SJCRH30 (cell line): ENCODE results near the gene FKBP1B. TPM values are rescaled to one million over a fixed set of nuclear protein-coding genes. Genes with fewer than 3 reads are reported as not detected.
"Not testable (repeated sequence)": the region's sequence is repeated elsewhere in the genome, so short reads cannot be mapped to it uniquely, and the experiment has no call there.

ENCODE experiments used
- DNase-seq, 2 experiments: peaks; one replicate each; pipeline ENCODE4 v3.0.0-alpha.2; 2015 to 2020
- H3K27ac ChIP-seq: fragments of 250-450 bp; sonication (Bioruptor Pico); 2 replicates; pipeline ENCODE4 v1.5.1; 2020; ENCODE audit warnings: mild to moderate bottlenecking, moderate library complexity
- H3K27me3 ChIP-seq: fragments of 250-450 bp; sonication (Bioruptor Pico); 2 replicates; pipeline ENCODE4 v1.5.1; 2020; ENCODE audit warnings: mild to moderate bottlenecking, moderate library complexity
- H3K36me3 ChIP-seq: fragments of 250-450 bp; sonication (Bioruptor Pico); 2 replicates; pipeline ENCODE4 v1.5.1; 2020; ENCODE audit warnings: mild to moderate bottlenecking, moderate library complexity
- H3K4me1 ChIP-seq: fragments of 250-450 bp; sonication (Bioruptor Pico); 2 replicates; pipeline ENCODE4 v1.5.1; 2020; ENCODE audit warnings: mild to moderate bottlenecking, moderate library complexity
- H3K4me3 ChIP-seq: fragments of 250-450 bp; sonication (Bioruptor Pico); 2 replicates; pipeline ENCODE4 v1.5.1; 2020; ENCODE audit warnings: mild to moderate bottlenecking, moderate library complexity
- H3K9me3 ChIP-seq: fragments of 250-450 bp; sonication (Bioruptor Pico); replicated peaks from 2 replicates; pipeline ENCODE4 v1.5.1; 2020; ENCODE audit warnings: mild to moderate bottlenecking, moderate library complexity
- total RNA-seq: library from RNA; depleted of rRNA; stranded (reverse); fragments of >200 nt; shearing (Covaris generic); gene quantifications from 2 replicates; pipeline ENCODE4 v1.2.3, GENCODE V29; 2014

FKBP1B gene
- total RNA-seq, 1 experiment from 2014 or later, result 47.2 TPM

DNA sequence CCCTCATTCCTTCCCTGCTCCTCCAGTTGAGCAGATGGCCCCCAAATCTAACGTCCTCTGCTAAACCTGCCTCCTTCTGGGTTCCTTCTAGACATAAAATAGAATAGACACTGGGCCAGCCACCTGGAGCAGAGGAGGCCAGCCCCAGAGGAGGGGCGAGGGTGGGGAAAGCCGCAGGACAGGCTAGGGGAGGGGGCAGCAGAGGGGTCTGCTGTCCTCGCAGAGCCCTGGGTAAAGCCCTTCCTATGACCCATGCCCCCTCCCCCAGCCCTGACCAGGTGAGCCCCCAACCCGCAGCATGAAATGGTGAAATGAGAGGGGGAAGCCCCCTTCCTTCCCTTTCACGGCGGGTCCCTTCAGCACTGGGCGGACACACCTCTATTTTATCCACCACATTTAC is 31.8 kb upstream of the FKBP1B start:
- Histone ChIP-seq H3K9me3 (no peaks in the 10 kb centered on the region), H3K36me3 (peaks cover 5% of the 10 kb centered on the region; the same call in 1 of the 2 replicates), H3K4me1 (peaks cover 2% of the 10 kb centered on the region; the same call in 1 of the 2 replicates), H3K27ac (no peak overlapping the region), H3K27me3 (no peaks in the 10 kb centered on the region), H3K4me3 (no peak overlapping the region)
- no peak for DNase-seq

- DNase-seq, result no peak
- H3K36me3 ChIP-seq, result peaks cover 10% of the 10 kb centered on the region; the same call in 1 of the 2 replicates
- H3K27me3 ChIP-seq, result no peaks in the 10 kb centered on the region
- H3K4me3 ChIP-seq, result no peak overlapping the region
- peaks cover 2% of the 10 kb centered on the region; the same call in 1 of the 2 replicates for H3K4me1 ChIP-seq
- no peak overlapping the region for H3K27ac ChIP-seq
- H3K9me3 ChIP-seq, result no peaks in the 10 kb centered on the region
Observed at GRCh38 chr2:24018241-24018640, 31.3 kb upstream of the FKBP1B start.

DNA sequence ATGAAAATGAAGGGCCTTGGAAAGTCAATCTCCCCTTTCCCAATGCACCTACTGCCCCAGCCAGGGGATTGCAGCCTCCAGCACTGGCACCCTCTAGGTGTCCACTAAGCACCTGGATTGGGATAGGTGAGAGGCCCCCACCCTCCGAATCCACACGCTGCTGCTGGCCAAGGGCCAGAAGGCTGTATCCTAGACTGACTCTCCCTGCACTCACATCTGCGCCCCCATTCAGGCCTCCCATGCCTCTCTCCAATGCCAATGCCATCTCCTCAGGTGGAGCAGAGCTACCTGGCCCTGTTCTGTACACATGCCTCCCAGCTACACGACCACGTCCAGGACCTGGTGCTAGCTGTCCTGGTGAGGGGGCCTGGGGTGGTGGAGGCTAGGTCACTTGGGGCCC is 29.8 kb upstream of the FKBP1B start:
- Histone ChIP-seq H3K27ac (no peak overlapping the region), H3K9me3 (no peaks in the 10 kb centered on the region), H3K4me3 (no peak overlapping the region), H3K4me1 (peaks cover 2% of the 10 kb centered on the region; the same call in 1 of the 2 replicates), H3K27me3 (no peaks in the 10 kb centered on the region), H3K36me3 (peaks cover 12% of the 10 kb centered on the region; the same call in 1 of the 2 replicates)
- no peak for DNase-seq

DNA sequence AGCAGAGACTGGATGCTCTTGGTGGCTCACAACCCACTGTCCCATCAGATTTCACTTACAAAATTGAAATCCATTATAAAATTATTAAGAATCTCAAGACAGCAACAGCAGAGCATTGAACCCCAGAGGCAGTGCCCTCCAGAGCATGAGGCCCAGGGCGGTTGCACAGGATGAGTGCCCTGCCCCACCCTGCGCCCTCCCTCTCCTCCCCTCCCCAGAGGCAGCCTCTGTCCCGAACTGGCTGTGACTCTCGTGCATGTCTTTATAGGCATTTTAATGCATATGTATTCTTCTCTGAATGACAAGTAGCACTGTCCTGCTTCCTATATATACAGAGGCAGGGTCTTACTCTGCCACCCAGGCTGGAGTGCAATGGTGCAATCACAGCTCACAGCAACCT is 29.3 kb upstream of the FKBP1B start:
- Histone ChIP-seq H3K27me3 (no peaks in the 10 kb centered on the region), H3K9me3 (no peaks in the 10 kb centered on the region), H3K36me3 (peaks cover 12% of the 10 kb centered on the region; the same call in 1 of the 2 replicates), H3K27ac (no peak overlapping the region), H3K4me1 (peaks cover 2% of the 10 kb centered on the region; the same call in 1 of the 2 replicates), H3K4me3 (no peak overlapping the region)
- DNase-seq, result no peak

DNA sequence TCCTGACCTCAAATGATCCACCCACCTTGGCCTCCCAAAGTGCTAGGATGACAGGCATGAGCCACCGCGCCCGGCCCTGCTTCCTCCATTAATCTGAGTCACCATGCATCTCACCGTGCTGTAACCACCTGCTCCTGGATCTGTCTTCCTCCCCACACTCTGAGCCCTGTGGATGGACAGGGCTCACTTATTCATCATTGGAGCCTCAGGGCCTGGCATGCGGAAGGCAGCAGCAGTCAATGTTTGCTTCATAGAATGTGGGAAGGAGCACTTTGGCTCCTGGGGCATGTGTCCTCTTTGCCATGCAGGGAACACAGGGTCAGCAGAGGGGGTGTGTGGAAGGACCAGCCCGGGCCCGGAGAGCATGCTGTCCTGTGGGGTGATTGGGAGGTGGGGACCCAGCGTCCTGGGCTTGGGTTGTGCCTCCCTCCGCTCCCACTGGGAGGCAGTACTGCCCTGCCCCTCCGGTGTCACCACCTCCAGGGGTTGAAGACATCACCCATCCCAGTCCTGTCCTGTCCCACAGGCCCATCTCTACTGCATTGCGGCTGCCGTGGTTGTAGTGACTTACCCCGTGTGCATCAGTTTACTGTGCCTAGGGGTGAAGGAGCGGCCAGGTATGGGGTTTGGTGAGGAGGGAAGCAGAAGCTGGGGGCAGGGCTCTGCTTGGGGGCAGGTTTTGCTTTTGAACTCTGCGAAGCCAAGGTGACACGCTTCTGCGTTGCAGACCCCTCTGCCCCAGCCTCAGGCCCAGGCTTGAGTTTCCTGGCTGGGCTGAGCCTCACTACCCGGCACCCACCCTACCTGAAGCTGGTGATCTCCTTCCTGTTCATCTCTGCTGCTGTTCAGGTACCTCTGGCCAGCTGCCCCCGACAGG is 28.2 kb upstream of the FKBP1B start:
- no peaks in the 10 kb centered on the region for H3K9me3 ChIP-seq
- no peak overlapping the region for H3K4me3 ChIP-seq
- H3K36me3 ChIP-seq, result peaks cover 14% of the 10 kb centered on the region
- DNase-seq, result peak; percentile 44 to 59
- H3K27me3 ChIP-seq, result no peaks in the 10 kb centered on the region
- H3K27ac ChIP-seq, result no peak overlapping the region
- H3K4me1 ChIP-seq, result no peaks in the 10 kb centered on the region

- no peak overlapping the region for H3K27ac ChIP-seq
- H3K4me1 ChIP-seq, result no peaks in the 10 kb centered on the region
- no peak overlapping the region for H3K4me3 ChIP-seq
- no peak for DNase-seq
- no peaks in the 10 kb centered on the region for H3K9me3 ChIP-seq
- H3K36me3 ChIP-seq, result peaks cover 22% of the 10 kb centered on the region
- no peaks in the 10 kb centered on the region for H3K27me3 ChIP-seq
Observed at GRCh38 chr2:24022324-24022974, 27.1 kb upstream of the FKBP1B start.

GRCh38 chr2:24022975-24023575 is 26.5 kb upstream of the FKBP1B start:
- Histone ChIP-seq H3K9me3 (no peaks in the 10 kb centered on the region), H3K4me1 (no peaks in the 10 kb centered on the region), H3K27me3 (no peaks in the 10 kb centered on the region), H3K36me3 (peaks cover 25% of the 10 kb centered on the region), H3K4me3 (no peak overlapping the region), H3K27ac (no peak overlapping the region)
- no peak for DNase-seq

- no peak for DNase-seq
- Histone ChIP-seq H3K9me3 (no peaks in the 10 kb centered on the region), H3K4me3 (no peak overlapping the region), H3K36me3 (peaks cover 31% of the 10 kb centered on the region), H3K27me3 (no peaks in the 10 kb centered on the region), H3K27ac (no peak overlapping the region), H3K4me1 (no peaks in the 10 kb centered on the region)
Observed at GRCh38 chr2:24024018-24024417, 25.5 kb upstream of the FKBP1B start.

DNA sequence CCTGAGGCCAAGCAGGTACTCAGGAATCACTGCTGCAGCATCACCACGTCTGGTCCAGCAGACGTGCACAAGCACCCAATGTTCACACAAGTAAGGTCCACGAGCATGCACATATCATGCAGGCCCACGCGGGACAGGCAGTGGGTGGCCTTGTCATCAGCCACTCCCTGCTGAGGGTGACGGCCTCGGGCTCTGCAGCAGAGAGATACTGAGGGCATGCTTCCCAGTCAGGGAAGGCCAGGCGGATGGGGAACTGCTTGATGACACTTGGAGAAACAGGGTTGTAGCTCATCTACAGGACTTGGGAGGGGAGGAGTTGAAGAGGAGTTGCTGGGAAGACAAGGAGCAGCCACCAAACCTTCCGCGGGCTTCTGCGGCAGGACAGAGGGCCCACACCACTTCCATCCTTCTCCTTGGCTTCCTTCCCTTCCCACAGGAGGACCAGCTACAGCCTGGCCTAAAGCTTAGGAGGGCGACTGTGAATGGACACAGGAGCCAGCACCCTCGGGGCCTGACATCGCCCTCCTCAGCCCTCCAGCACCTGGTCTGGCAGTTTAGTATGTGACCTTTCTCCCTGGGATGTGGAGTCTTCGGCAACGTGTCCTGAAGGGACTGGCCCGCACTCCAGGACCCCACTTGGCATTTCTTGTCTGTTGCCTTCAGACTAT is 24.4 kb upstream of the FKBP1B start:
- no peaks in the 10 kb centered on the region for H3K9me3 ChIP-seq
- no peaks in the 10 kb centered on the region for H3K4me1 ChIP-seq
- no peaks in the 10 kb centered on the region for H3K27me3 ChIP-seq
- no peak for DNase-seq
- H3K27ac ChIP-seq, result no peak overlapping the region
- peaks cover 42% of the 10 kb centered on the region for H3K36me3 ChIP-seq
- no peak overlapping the region for H3K4me3 ChIP-seq

- H3K4me3 ChIP-seq, result no peak overlapping the region
- no peaks in the 10 kb centered on the region for H3K4me1 ChIP-seq
- H3K27me3 ChIP-seq, result no peaks in the 10 kb centered on the region
- H3K36me3 ChIP-seq, result peaks cover 53% of the 10 kb centered on the region
- no peaks in the 10 kb centered on the region for H3K9me3 ChIP-seq
- no peak overlapping the region for H3K27ac ChIP-seq
- DNase-seq, result no peak
Observed at GRCh38 chr2:24026233-24026632, 23.3 kb upstream of the FKBP1B start.

DNA sequence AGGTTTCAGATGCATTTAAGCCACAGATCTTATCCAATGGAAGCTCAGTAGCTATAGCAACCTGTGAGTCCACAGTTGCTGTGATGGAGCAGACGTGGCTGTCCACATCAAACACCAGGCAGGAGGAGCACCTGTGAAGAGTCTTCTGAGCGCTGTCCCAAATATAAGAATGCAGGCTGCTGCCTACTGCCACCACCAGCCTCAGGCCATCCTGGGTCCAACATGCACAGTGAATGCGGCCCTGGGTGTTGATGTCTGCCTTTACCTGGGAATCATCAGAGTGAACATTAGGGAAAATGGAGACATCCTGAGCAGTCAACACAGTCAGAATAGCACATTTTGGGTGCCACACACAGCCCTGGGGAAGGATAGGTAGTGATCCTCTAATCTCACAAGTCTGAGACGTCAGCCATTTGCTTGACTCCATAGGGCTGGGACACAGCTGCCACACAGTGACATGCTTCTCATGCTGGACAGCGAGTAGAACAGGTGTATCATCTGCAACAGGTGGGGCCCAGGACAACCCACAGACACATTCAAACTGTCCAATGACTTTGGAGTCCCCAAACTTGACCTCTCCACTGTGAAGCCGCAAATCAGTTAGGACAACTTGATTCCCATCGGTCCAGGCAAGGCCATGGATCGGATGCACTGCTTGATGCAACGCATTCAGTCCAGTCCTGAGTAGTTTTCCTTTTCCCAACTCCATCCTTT is 10.6 kb upstream of the FKBP1B start:
- no peak overlapping the region for H3K4me3 ChIP-seq
- H3K36me3 ChIP-seq, result peaks cover 30% of the 10 kb centered on the region
- no peaks in the 10 kb centered on the region for H3K27me3 ChIP-seq
- no peak overlapping the region for H3K27ac ChIP-seq
- no peaks in the 10 kb centered on the region for H3K4me1 ChIP-seq
- H3K9me3 ChIP-seq, result no peaks in the 10 kb centered on the region
- no peak for DNase-seq

DNA sequence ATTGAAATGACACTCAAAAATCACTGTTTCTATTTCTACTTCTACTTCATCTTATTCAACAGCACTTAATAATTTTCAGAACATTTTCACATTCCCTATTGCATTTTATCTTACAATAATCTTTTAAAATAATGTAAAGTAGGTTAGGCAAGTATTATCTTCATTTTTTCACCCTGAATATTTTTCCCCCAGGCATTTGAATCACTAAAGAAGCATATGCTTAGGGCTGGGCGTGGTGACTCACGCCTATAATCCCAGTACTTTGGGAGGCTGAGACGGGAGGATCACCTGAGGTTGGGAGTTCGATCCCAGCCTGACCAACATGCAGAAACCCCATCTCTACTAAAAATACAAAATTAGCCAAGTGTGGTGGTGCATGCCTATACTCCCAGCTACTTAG is 9.0 kb upstream of the FKBP1B start:
- H3K27ac ChIP-seq, result no peak overlapping the region
- H3K36me3 ChIP-seq, result peaks cover 27% of the 10 kb centered on the region
- no peak overlapping the region for H3K4me3 ChIP-seq
- DNase-seq, result no peak
- no peaks in the 10 kb centered on the region for H3K27me3 ChIP-seq
- H3K4me1 ChIP-seq, result no peaks in the 10 kb centered on the region
- no peaks in the 10 kb centered on the region for H3K9me3 ChIP-seq

DNA sequence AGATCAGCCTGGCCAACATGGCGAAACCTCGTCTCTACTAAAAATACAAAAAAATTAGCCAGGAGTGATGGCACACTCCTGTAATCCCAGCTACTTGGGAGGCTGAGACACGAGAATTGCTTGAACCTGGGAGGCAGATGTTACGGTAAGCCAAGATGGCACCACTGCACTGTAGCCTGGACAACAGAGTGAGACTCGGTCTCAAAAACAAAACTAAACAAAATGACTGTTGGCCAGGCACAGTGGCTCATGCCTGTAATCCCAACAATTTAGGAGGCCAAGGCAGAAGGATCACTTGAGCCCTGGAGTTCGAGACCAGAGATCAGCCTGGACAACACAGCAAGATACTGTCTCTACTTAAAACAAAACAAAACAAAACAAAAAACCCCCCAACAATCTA is 6.4 kb upstream of the FKBP1B start:
- DNase-seq, H3K4me3 ChIP-seq, H3K27me3 ChIP-seq, H3K4me1 ChIP-seq, H3K9me3 ChIP-seq, H3K27ac ChIP-seq: not testable (repeated sequence)
- H3K36me3 ChIP-seq, result peaks cover 14% of the 10 kb centered on the region
